ENCODE results near the gene IFNL4.

DNA sequence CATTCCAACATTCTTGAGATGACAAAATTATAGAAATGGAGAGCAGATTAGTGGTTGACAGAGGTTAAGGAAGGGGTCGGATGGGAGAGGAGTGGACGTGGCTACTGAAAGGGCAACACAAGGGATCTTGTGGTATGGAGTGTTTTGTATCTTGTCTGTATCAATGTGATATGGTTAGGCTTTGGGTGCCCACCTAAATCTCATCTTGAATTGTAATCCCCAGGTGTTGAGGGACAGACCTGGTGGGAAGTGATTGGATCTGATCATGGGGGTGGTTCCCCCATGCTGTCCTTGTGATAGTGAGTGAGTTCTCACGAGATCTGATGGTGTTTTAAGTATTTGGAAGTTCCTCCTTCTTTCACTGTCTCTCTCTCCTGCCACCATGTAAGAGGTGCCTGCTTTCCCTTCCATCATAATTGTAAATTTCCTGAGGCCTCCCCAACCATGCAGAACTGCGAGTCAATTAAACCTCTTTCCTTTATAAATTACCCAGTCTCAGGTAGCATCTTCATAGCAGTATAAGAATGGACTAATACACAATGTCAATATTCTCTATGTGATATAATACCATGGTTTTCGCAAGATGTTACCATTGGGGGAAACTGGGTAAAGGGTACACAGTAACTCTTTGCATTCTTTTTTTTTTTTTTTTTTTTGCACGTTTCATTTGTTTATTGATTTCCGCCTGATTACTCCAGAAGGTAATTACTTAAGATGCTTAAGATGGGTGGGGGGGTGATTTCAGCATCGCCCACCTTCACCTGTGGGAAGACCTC is 4.9 kb upstream of the IFNL4 start:
- no peak for TF ChIP-seq YY1 (IDR thresholded peaks at IDR 0.05; ENCODE audit: insufficient read depth, insufficient read length)
- no peak for TF ChIP-seq SUZ12 (IDR thresholded peaks at IDR 0.05; ENCODE audit: extremely low read depth, insufficient read depth, insufficient read length)
